ENCODE measurements around the gene SERPINB2.

SERPINB2 gene, protein sequence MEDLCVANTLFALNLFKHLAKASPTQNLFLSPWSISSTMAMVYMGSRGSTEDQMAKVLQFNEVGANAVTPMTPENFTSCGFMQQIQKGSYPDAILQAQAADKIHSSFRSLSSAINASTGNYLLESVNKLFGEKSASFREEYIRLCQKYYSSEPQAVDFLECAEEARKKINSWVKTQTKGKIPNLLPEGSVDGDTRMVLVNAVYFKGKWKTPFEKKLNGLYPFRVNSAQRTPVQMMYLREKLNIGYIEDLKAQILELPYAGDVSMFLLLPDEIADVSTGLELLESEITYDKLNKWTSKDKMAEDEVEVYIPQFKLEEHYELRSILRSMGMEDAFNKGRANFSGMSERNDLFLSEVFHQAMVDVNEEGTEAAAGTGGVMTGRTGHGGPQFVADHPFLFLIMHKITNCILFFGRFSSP

DNA sequence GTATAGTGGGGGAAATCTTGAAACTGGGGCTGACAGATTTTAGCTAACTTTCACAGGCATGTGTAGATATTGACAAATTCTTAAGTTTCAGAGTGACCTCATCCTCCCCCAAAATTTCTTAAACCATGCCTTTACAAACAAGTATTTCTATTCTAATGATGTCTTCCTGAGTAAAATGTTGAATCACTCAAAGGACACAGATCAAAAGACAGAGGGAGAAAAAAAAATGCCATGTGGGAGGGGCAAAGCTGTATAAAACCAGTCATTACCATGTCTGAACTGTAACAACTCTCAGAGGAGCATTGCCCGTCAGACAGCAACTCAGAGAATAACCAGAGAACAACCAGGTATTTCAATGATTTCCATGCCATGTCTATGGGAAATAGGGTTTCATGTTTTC is at the start of gene SERPINB2:
Gene SERPINB2, plus strand, starts transcription at position 282 of the 400 bp plus-strand sequence. CDS start 3,740 bp downstream, outside the sequence.
- no peak for DNase-seq (ENCODE audit: low spot score)

DNA sequence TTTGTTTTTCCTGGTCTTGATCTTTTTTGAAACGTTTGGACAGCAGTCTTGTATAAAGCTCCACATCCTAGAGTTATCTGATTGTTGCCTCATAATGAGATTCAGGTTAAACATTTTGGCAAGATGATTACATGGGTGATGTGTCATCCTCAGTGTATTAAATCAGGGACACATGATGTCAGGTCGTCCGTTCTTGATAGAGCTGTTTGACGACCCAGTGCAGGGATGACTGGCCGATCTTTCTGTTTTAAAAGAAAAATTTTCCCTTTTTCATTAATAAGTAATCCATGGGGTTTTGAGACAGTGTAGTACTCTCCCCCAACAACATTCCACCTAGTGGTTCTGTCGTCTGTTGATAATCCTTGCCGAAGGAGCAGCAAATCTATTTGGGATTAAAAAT is 44.5 kb upstream of the SERPINB2 start:
- no peak for DNase-seq (ENCODE audit: low spot score)

DNA sequence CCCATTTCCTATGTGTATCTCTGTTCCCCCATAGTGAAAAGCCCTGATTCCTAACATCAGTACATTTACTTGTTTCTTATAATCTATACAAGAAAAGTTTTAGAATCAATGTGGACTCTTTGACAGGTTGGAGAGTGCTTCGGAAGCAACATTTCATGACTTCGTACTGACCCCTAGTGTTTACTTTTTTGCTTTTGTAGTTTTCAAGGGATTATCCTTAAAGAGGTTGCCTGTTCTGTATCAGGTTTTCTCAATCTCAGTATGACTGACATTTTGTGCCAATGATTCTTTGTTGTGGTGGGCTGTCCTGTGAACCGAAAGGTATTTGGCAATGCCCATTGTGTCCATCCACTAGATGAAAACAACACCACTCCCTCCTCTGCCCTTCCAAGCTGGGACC is 43.3 kb upstream of the SERPINB2 start:
- no peak for DNase-seq (ENCODE audit: low spot score)

DNA sequence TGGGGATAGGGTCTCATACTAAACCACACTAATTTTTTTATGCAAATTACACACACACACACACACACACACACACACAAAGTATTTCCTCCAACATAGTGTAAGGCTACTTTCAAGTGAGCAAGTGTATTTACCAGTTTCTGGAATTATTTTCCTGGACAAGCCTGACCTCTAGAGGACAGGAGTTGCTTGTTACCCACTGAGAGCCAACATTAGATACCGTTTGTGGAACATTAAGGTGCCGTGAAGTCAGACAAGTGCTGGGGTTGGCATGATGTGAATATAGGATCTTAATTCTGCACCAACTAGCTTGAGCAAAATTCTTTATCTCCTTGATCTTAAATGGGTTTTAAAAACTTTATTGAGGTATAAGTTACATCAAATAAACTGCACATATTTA is 39.3 kb upstream of the SERPINB2 start:
- DNase-seq (ENCODE audit: low spot score), result peak; percentile 29

DNA sequence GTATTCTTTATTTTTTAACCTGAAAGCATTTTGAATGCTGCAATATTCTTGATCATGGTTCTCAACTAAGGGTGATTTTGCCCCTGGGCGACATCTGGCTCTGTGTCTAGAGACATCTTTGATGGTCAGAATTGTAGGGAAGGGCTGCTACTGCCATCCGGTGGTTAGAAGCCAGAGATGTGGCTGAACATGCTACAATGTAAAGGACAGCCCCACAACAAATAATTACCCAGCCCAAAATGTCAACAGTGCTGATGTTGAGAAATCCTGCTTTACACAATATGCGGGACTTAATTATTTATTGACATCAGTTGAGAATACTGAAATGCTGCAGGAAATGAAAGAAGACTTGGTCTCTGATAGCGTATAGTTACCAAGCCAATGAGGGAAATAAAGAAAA is 37.5 kb upstream of the SERPINB2 start:
- peak; percentile 11 for DNase-seq (ENCODE audit: low spot score)

DNA sequence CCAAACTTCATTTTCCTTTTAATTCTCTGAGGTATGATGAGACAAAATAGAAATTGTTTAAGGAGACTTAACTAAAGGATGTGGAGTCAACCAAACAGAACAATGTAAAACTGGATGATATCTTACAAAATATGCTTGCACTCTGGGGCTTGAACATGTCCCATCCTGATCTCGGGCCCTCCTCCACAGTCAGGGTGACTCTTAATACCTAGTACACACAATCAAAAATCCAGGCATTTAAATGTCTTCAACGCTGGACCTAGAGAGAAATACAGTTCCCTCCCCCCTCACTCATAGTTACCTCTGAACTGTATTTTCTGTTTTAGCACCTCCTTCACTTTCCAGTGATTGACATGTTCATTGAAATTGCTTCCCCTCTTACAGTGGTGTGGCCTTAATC is 36.9 kb upstream of the SERPINB2 start:
- no peak for DNase-seq (ENCODE audit: low spot score)

DNA sequence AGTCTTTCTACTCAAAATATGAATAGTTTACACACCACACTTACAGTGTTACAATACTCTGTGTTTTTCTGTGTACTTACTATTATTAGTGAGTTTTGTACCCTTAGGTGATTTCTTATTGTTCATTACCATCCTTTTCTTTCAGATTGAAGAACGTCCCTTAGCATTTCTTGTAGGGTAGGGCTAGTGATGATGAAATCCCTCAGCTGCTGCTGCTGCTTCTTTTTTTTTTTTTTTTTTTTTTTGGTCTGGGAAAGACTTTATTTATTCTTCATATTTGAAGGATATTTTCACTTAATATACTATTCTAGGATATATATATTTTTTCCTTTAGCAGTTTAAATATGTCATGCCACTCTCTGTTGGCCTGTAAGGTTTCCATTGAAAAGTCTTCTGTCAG is 29.0 kb upstream of the SERPINB2 start:
- no peak for DNase-seq (ENCODE audit: low spot score)

DNA sequence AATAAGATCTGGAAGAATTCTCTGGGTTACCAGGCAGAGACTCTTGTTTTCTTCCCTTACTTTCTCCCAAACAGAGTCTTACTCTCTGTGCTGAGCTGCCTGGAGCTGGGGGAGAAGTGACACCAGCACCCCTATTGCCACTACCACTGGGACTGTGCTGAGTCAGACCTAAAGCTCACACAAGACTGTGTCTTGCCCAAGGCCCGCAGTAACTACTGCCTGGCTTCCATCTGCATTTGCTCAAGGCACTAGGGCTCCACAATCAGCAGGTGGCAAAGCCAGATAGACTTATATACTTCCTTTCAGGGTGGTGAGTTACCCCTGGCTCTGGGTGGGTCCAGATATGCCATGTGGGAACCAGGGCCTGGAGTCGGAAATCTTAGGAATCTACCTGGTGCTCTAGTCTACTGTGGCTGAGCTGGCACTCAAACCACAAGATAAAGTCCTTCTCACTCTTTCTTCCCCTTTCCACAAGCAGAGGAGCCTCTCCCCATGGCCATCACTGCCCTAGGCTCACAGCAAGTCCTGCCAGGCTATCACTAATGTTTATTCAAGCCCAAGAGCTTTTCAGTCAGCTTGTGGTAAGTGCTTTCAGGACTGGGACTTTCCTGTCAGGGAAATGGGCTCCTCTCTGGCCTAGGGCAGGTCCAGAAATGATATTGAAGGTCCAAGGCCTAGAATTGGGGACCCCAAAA is 27.6 kb upstream of the SERPINB2 start:
- no peak for DNase-seq (ENCODE audit: low spot score)

DNA sequence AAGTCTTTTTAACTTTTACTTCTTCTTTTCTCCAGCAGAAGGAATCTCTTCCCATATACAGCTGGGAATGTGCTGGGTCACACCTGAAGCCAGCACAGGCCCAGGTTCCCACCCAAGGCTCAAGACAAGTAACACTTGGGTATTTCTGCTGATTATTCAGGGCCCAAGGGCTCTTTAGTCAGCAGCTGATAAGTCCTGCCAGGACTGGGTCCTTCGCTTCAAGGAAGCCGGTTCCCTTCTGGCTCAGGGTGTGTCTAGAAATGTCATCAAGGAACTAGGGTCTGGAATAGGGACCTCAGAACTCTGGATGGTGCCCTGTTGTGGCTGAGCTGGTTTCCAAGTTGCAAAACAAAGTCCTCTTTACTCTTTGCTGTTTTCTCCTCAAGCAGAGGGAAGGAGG is 27.0 kb upstream of the SERPINB2 start:
- no peak for DNase-seq (ENCODE audit: low spot score)

DNA sequence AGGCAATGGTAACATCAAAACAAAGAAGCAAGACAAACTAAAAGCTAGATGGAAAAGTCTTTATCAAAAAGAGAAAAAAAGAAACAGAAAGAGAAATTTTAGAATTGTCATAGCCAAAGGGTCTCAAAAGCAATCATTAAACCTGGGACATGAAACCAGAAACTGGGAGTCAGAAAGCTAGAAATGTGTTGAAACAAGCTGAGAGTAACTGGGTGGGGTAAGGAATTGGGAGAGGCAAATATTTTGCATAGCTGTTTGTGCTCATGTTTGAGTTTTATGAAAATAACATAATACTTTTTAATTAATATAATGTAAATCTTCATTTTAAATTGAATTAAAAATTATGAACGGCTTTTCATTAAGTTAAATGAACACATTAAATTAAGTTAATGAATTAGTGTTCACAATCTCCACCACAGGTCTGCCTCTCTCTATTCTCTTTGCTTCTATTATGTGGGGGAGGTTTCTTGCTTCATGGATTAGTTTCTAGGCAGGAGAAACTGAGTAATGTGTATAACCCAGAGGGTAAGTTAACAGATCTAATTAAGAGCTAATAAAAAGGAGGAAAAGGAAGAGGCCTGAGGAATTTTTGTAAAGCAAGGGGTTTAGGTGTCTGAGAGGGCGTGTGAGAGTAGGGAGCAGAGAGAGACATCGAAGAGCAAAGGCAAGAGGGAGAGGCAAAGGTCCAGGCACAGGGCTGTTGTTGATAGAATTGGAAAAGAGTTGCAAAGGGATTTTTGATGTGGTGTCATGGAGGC is 20.0 kb upstream of the SERPINB2 start:
- DNase-seq (ENCODE audit: low spot score), result no peak

DNA sequence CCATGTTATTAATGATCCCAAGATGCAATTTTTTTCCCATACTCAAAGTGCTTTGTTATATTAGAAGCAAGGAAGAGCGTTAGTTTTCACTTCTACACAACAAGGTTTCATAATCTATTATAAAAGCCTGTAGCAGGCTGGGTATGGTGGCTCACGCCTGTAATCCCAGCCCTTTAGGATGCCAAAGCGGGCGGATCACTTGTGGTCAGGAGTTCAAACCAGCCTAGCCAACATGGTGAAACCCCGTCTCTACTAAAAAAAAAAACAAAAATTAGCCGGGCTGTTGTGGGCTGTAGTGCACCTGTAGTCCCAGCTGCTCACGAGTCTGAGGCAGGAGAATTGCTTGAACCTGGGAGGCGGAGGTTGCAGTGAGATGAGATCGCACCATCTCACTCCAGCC is 19.0 kb upstream of the SERPINB2 start:
- DNase-seq (ENCODE audit: low spot score), result no peak

DNA sequence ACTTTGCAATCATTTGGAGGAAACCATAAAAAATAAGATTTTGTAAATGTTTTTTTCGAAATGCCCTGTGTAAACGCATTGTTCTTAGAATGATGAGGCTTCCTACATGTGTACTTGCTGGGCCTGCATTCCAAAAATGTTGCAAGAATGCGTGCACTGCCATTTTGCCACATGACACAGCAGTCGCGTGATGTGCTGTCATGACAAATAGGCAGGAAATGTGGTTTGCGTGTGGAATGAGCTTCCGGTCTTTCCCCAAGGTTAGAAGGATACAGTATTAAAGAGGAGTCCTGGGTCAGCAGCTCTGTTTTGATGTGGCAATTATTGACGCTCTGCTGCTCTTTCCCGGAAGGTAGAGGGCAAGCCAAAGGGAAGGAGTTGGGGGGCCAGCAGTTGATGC is 18.1 kb upstream of the SERPINB2 start:
- DNase-seq (ENCODE audit: low spot score), result no peak

DNA sequence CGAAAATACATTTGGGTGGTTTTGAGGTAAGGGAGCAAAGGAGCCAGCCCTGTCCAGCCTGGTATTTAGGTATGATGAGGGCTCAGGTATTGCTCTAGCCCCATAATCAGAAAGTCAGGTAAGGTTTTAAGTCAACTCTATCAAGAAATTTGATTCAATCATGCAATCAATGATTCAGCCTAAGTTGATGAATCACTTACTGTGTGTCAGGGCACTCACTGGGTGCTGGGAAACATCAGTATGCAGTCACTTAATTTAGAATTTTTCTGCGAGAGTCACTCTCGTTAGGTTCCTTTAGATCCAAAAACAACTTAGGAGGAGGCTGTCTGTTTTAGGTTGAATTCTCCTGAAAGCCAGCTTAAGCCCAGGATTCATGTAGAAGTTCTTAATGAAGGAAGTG is 17.7 kb upstream of the SERPINB2 start:
- no peak for DNase-seq (ENCODE audit: low spot score)

DNA sequence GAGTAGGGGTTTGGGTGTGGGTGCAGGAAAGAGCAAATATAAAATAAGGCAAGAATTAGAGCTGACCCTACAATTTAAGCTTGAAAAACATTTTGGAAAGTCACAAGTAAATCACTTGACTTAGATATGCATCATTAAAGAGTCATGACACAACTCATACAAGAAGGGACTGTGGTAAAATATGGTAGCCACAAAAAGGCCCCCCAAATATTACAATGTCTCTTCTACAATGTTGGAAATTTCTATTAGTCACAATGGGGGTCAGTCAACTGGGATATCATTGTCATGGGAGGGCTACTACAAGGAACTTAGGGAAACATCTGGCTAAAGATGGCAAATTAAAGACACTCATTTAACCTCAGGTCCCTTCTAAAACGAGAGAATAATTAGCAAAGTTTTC is 15.7 kb upstream of the SERPINB2 start:
- no peak for DNase-seq (ENCODE audit: low spot score)

DNA sequence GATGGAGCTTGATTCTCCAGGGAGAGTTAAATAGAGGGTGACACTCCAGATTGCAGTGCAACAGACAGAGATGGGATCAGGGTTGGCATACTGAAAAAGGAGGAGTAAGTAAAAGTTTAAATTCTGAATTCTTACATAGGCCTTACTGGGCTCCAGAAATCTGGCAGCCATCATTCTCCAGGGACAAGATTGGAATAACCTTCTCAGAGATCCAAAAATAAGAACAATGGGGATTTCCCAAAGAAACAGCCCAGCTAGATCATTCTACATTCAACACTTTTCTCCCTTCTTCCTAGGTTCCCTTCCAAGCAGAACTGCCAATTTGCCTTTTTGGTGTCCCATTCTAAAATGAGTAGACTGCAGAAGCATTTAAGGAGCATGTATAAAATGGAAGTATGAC is 14.9 kb upstream of the SERPINB2 start:
- DNase-seq (ENCODE audit: low spot score), result no peak

DNA sequence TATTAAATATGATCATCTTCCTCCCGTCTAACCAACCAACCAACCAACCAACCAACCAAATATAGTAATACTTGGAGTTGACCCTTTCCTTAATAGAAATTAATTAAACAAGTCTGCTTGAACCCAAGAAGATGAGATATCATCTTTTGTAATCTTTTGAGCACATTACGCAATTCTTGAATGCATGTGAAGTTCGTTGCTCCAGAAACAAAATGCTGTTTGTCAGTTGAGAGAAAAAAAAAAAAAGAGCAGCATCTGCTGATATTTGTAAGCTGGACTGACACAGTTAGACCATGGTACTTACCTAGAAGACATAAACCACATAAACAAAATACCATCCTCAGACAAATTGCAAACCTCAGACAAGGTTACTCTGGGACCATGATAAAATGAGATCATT is 9.2 kb upstream of the SERPINB2 start:
- no peak for DNase-seq (ENCODE audit: low spot score)

DNA sequence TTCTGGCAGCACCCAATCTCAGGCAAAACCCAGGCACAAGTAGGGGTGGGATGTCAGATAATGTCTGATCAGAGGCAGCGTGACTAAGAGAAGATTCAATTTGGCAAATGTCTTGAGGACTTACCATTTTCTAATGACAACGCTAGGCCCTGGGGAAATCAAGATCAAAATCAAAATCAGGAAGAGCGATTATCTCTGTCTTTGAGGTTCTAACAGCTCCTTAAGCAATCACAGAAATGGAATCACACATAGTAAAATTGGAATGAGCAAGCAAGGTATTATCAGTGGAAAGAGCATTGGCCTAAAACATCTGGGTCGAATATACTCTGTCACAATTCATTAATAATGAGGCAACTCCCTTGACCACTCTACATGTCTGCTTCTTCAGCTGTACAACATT is 8.6 kb upstream of the SERPINB2 start:
- no peak for DNase-seq (ENCODE audit: low spot score)

DNA sequence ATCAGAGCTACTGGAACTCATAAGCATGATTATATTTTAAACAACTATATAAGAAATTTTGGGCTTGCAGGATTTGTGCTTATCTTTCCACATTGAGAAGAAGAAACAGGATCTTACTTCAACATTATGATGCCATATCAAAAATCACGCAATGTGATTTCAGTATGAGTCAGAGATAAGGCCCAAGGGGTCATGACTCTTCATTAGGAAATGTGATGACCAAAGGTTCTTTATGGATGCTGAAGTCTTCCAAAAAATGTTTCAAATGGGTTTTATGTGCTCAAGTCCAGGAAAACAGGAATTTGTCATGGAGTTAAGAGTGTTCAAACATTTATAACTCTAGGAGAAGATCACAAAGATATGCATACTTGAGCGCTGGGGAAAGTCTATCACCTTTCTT is 7.8 kb upstream of the SERPINB2 start:
- DNase-seq (ENCODE audit: low spot score), result no peak

DNA sequence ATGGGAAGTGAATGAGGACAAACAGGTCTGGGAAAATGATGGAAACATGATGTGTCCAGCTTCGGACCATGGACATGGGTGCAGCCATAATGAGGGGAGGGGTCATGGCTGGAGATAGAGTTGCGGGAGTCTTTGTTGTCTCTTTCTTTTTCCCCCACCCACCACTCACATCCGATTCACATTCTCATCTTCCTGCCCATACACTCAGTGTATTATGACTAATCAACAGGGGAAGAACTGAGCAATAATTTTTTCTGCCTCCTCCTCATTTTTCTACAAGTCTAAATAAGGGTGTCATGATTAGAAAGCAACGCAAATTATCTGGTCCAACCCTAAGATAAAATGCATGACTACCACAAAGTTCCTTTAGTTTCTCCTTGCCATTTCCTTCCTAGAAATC is 5.7 kb upstream of the SERPINB2 start:
- no peak for DNase-seq (ENCODE audit: low spot score)

DNA sequence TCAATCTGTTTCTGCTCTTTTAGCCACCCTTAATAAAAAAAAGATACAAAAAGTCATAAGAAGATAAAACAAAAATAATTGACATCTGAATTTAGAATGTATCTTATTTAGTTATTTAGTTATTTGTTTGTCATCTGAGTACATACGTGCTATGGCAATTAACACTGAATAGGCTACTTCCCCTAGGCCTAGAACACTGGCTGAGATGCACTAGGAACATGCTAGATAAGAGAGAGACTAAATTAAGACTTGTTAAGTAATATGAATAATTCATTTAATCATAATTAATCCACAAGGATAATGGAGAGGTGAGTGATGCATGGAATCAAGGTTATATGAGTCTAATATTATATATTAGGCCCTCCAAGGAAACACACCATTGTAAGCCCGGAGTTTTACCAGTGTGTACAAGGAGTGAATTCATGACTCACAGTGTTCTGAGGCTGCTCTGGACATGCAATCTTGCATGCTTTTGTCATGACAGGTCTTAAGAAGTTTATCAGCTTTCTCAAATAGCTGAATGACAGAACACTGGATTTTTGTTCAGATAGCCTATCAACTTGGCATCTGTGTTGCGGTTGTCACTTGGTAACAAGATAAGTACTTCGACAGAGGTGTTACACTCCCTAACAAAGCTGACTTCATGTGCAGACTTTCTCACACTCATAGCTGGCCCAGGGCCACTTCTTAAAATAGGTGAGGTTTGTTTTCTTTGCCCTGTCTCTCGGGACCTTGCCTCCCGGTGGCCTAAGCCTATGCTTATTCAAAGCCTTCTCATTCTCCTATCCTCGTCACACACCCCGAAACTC is 5.0 kb upstream of the SERPINB2 start:
- DNase-seq (ENCODE audit: low spot score), result no peak

DNA sequence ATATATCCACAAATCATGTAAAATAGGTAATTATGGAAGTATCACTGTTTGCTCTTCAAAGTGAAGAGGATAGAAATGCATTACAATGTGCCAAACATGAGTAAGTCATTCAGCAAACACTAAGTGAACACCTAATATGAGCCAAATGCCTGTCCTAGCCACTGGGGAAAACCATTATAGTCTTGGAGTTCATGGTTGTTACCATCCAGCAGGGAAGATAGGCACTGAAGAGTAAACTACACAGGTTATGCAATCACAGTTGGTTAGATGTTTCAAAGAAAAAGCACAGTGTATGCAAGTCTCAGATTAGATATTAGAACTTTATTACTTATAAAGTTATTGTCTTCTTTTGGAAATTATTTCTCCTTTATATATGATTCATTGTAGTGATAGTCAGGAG is 3.9 kb upstream of the SERPINB2 start:
- no peak for DNase-seq (ENCODE audit: low spot score)
